Colonic mucosa (tissue), 4 donors: ENCODE results near the gene C6orf62. TPM values are rescaled to one million over a fixed set of nuclear protein-coding genes. Genes with fewer than 3 reads are reported as not detected.
"Not testable (repeated sequence)": the region's sequence is repeated elsewhere in the genome, so short reads cannot be mapped to it uniquely, and the experiment has no call there.

Experiments
- DNase-seq: peaks from one replicate; pipeline ENCODE4 v3.0.0-alpha.2; 2020
- H3K27ac ChIP-seq: fragments of 200-600 bp; one replicate; pipeline ENCODE4 v1.8.0; 2021
- H3K27me3 ChIP-seq: fragments of 200-600 bp; one replicate; pipeline ENCODE4 v1.8.0; 2021
- H3K36me3 ChIP-seq: fragments of 200-600 bp; one replicate; pipeline ENCODE4 v1.8.0; 2021
- H3K4me1 ChIP-seq: fragments of 200-600 bp; one replicate; pipeline ENCODE4 v1.8.0; 2021; ENCODE audit warnings: mild to moderate bottlenecking
- H3K4me3 ChIP-seq: fragments of 200-600 bp; one replicate; pipeline ENCODE4 v1.8.0; 2021
- H3K9ac ChIP-seq, 2 donors: one replicate each; pipeline ENCODE4 v1.7.0; 2013; ENCODE audit warnings: control low read depth in 2 of 2, low read depth in 2 of 2, low read length in 2 of 2
- H3K9me3 ChIP-seq: fragments of 200-600 bp; one replicate; pipeline ENCODE4 v1.8.0; 2021
- CTCF ChIP-seq: fragments of 200-600 bp; IDR thresholded peaks from one replicate; pipeline ENCODE4 v1.8.0; 2022; ENCODE audit warnings: antibody characterized with exemption, mild to moderate bottlenecking
- intact Hi-C: fragments of 100-400 bp; cut with DNase I; formaldehyde crosslinking; loops from one replicate; pipeline ENCODE4 v1.14.1; 2022
- total RNA-seq, 2 donors: library from RNA; stranded (reverse); fragmentation: NEBNext Ultra II Directional in 1 of 2; extraction: Animal tissue kit (Norgen Biotek cat#: 25700) in 1 of 2; gene quantifications; one replicate each; pipeline ENCODE4 v1.2.1, GENCODE V29; 2021
- donor health status: healthy.
- donor health status: DM: no; HTN: no; CAD: no.
- donor health status: DM: no; HTN: no; CAD: no.

The C6orf62 gene
- total RNA-seq, 2 donors from 2014 or later, result 70.5 to 85.3 TPM

- H3K27ac ChIP-seq, result peak overlapping the region; percentile 100
- peak overlapping the region; percentile 76 for H3K4me3 ChIP-seq
- DNase-seq, result peak; percentile 92
- intact Hi-C loops, result no loop called here
- no peaks in the 10 kb centered on the region for H3K36me3 ChIP-seq
- no peaks in the 10 kb centered on the region for H3K9me3 ChIP-seq
- H3K4me1 ChIP-seq, result peaks cover 3% of the 10 kb centered on the region
- H3K9ac ChIP-seq, result peak overlapping the region; percentile 75 to 98
- no peak for TF ChIP-seq CTCF
- H3K27me3 ChIP-seq, result no peaks in the 10 kb centered on the region
These were observed 2.7 kb upstream of the C6orf62 start for GRCh38 chr6:24721461-24722215.

GRCh38 chr6:24720604-24721460 lies 1.9 kb upstream of the C6orf62 start:
- Histone ChIP-seq H3K4me1 (peaks cover 11% of the 10 kb centered on the region), H3K36me3 (no peaks in the 10 kb centered on the region), H3K4me3 (peak overlapping the region; percentile 76), H3K27me3 (no peaks in the 10 kb centered on the region), H3K9me3 (no peaks in the 10 kb centered on the region), H3K9ac (peak overlapping the region; percentile 98 to 99), H3K27ac (peak overlapping the region; percentile 100)
- DNase-seq, result peak; percentile 100
- no peak for TF ChIP-seq CTCF
- intact Hi-C loops, result no loop called here

- DNase-seq, result peak; percentile 61
- no peak for TF ChIP-seq CTCF
These were observed 1.2 kb upstream of the C6orf62 start for GRCh38 chr6:24720131-24720603.

GRCh38 chr6:24718449-24719124 lies 367 bp downstream of the C6orf62 start:
- peaks cover 18% of the 10 kb centered on the region for H3K4me1 ChIP-seq
- intact Hi-C loops, result no loop called here
- no peaks in the 10 kb centered on the region for H3K36me3 ChIP-seq
- H3K27me3 ChIP-seq, result no peaks in the 10 kb centered on the region
- H3K9ac ChIP-seq, result peak overlapping the region in 1 of 2 donors; percentile 98
- peak overlapping the region; percentile 100 for H3K27ac ChIP-seq
- H3K9me3 ChIP-seq, result no peaks in the 10 kb centered on the region
- no peak for TF ChIP-seq CTCF
- peak overlapping the region; percentile 76 for H3K4me3 ChIP-seq
- no peak for DNase-seq

More at GRCh38 chr6:24720131-24720603, 1.2 kb upstream of the C6orf62 start:
- no peaks in the 10 kb centered on the region for H3K36me3 ChIP-seq
- peak overlapping the region; percentile 98 to 99 for H3K9ac ChIP-seq
- H3K27me3 ChIP-seq, result no peaks in the 10 kb centered on the region
- no peaks in the 10 kb centered on the region for H3K9me3 ChIP-seq
- H3K27ac ChIP-seq, result peak overlapping the region; percentile 100
- intact Hi-C loops, result no loop called here
- H3K4me3 ChIP-seq, result peak overlapping the region; percentile 76
- H3K4me1 ChIP-seq, result peaks cover 14% of the 10 kb centered on the region

- H3K27ac ChIP-seq, intact Hi-C loops, H3K9me3 ChIP-seq, H3K9ac ChIP-seq, H3K27me3 ChIP-seq, H3K36me3 ChIP-seq, DNase-seq: not testable (repeated sequence)
- peaks cover 18% of the 10 kb centered on the region for H3K4me1 ChIP-seq
- peak overlapping the region; percentile 76 for H3K4me3 ChIP-seq
These were observed 2.3 kb downstream of the C6orf62 start for GRCh38 chr6:24716602-24717148.
